Smooth muscle cell (in vitro differentiated cells): ENCODE data around the gene TAS2R1. TPM values are rescaled to one million over a fixed set of nuclear protein-coding genes. Genes with fewer than 3 reads are reported as not detected.

ENCODE experiments used
- DNase-seq: peaks from one replicate; lab custom pipeline; 2025; ENCODE audit not compliant: unreplicated experiment; lab: John Stamatoyannopoulos, UW
- H2AFZ ChIP-seq: fragments of 200-600 bp; sonication (generic); 2 replicates; pipeline ENCODE4 v1.6.0; 2016; ENCODE audit warnings: antibody characterized with exemption, low read depth, mild to moderate bottlenecking
- H3F3A ChIP-seq: fragments of 200-600 bp; sonication (generic); 2 replicates; pipeline ENCODE4 v1.6.0; 2017; ENCODE audit warnings: antibody characterized with exemption, low read depth
- H3K27ac ChIP-seq: fragments of 200-600 bp; sonication (generic); 2 replicates; pipeline ENCODE4 v1.5.1; 2016; ENCODE audit warnings: low read depth, mild to moderate bottlenecking
- H3K27me3 ChIP-seq: fragments of 200-600 bp; sonication (generic); 2 replicates; pipeline ENCODE4 v1.6.1; 2016; ENCODE audit warnings: low read depth, mild to moderate bottlenecking
- H3K36me3 ChIP-seq: fragments of 200-600 bp; sonication (generic); 2 replicates; pipeline ENCODE4 v1.5.1; 2016; ENCODE audit warnings: low read depth
- H3K4me1 ChIP-seq: fragments of 200-600 bp; sonication (generic); 2 replicates; pipeline ENCODE4 v1.5.1; 2016; ENCODE audit warnings: low read depth
- H3K4me2 ChIP-seq: fragments of 200-600 bp; sonication (generic); 2 replicates; pipeline ENCODE4 v1.6.0; 2016; ENCODE audit warnings: mild to moderate bottlenecking
- H3K4me3 ChIP-seq: fragments of 200-600 bp; sonication (generic); 2 replicates; pipeline ENCODE4 v1.5.1; 2016; ENCODE audit warnings: mild to moderate bottlenecking
- H3K79me2 ChIP-seq: fragments of 200-600 bp; sonication (generic); 2 replicates; pipeline ENCODE4 v1.6.0; 2016; ENCODE audit warnings: low read depth, mild to moderate bottlenecking
- H3K9ac ChIP-seq: fragments of 200-600 bp; sonication (generic); 2 replicates; pipeline ENCODE4 v1.6.0; 2016; ENCODE audit warnings: low read depth
- H3K9me3 ChIP-seq: fragments of 200-600 bp; sonication (generic); replicated peaks from 2 replicates; pipeline ENCODE4 v1.5.1; 2016; ENCODE audit warnings: low read depth
- H4K20me1 ChIP-seq: fragments of 200-600 bp; sonication (generic); 2 replicates; pipeline ENCODE4 v1.6.0; 2016; ENCODE audit warnings: low read depth
- WGBS: methylation state at CpG from one replicate; pipeline ENCODE4 v1.1.7; 2016; ENCODE audit warnings: low lambda C conversion rate; 5-methylcytosine and 5-hydroxymethylcytosine counted together
- polyA plus RNA-seq: library from polyadenylated mRNA; unstranded; fragments of >200 nt; fragmentation: Nextera tagmentation; extraction: Ambion mirVana; gene quantifications from 2 replicates; pipeline ENCODE4 v1.2.1, GENCODE V29; 2016
- total RNA-seq: library from RNA; depleted of rRNA; stranded (reverse); fragments of >200 nt; gene quantifications from 2 replicates; pipeline ENCODE4 v1.2.3, GENCODE V29; 2014
- TF ChIP-seq, protein P1 (sequence below): fragments of 200-600 bp; sonication (generic); IDR thresholded peaks from 2 replicates; pipeline ENCODE4 v1.5.1; 2017; ENCODE audit warnings: borderline replicate concordance, mild to moderate bottlenecking, antibody characterized with exemption; ENCODE audit not compliant: insufficient read depth, poor library complexity, severe bottlenecking

TAS2R1 gene
- total and polyA plus RNA-seq, 2 experiments from 2014 or later = 0.53 TPM; not detected in 1

- H3F3A ChIP-seq = peaks cover 9% of the 10 kb centered on the region
- H3K79me2 ChIP-seq = no peaks in the 10 kb centered on the region
- no peak for DNase-seq
- no peak overlapping the region for H3K9ac ChIP-seq
- peaks cover 18% of the 10 kb centered on the region for H3K4me1 ChIP-seq
- no peak overlapping the region for H3K4me2 ChIP-seq
- H3K36me3 ChIP-seq = no peaks in the 10 kb centered on the region
- no peaks in the 10 kb centered on the region for H3K9me3 ChIP-seq
- no peak overlapping the region for H3K4me3 ChIP-seq
- no peak overlapping the region for H3K27ac ChIP-seq
- WGBS = 62% methylated on average over 10 of the region's 10 CpGs
- H2AFZ ChIP-seq = peak overlapping the region; percentile 79
- H3K27me3 ChIP-seq = no peaks in the 10 kb centered on the region
- TF ChIP-seq, protein P1, sequence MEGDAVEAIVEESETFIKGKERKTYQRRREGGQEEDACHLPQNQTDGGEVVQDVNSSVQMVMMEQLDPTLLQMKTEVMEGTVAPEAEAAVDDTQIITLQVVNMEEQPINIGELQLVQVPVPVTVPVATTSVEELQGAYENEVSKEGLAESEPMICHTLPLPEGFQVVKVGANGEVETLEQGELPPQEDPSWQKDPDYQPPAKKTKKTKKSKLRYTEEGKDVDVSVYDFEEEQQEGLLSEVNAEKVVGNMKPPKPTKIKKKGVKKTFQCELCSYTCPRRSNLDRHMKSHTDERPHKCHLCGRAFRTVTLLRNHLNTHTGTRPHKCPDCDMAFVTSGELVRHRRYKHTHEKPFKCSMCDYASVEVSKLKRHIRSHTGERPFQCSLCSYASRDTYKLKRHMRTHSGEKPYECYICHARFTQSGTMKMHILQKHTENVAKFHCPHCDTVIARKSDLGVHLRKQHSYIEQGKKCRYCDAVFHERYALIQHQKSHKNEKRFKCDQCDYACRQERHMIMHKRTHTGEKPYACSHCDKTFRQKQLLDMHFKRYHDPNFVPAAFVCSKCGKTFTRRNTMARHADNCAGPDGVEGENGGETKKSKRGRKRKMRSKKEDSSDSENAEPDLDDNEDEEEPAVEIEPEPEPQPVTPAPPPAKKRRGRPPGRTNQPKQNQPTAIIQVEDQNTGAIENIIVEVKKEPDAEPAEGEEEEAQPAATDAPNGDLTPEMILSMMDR = no peak
- H4K20me1 ChIP-seq = no peaks in the 10 kb centered on the region
Measured at GRCh38 chr5:9617739-9618504, 12.2 kb downstream of the TAS2R1 start.

GRCh38 chr5:9617221-9617620 is 12.9 kb downstream of the TAS2R1 start:
- WGBS = 27% methylated on average over 3 of the region's 3 CpGs
- H4K20me1 ChIP-seq = no peaks in the 10 kb centered on the region
- H3K79me2 ChIP-seq = no peaks in the 10 kb centered on the region
- H3K4me1 ChIP-seq = peaks cover 12% of the 10 kb centered on the region
- H3K9ac ChIP-seq = no peak overlapping the region
- H3K4me2 ChIP-seq = no peak overlapping the region
- TF ChIP-seq, protein P1 = no peak
- no peak overlapping the region for H3K4me3 ChIP-seq
- peak overlapping the region; percentile 79 for H2AFZ ChIP-seq
- H3K27ac ChIP-seq = no peak overlapping the region
- DNase-seq = no peak
- no peaks in the 10 kb centered on the region for H3K27me3 ChIP-seq
- H3K36me3 ChIP-seq = no peaks in the 10 kb centered on the region
- H3K9me3 ChIP-seq = no peaks in the 10 kb centered on the region
- H3F3A ChIP-seq = peaks cover 3% of the 10 kb centered on the region

DNA sequence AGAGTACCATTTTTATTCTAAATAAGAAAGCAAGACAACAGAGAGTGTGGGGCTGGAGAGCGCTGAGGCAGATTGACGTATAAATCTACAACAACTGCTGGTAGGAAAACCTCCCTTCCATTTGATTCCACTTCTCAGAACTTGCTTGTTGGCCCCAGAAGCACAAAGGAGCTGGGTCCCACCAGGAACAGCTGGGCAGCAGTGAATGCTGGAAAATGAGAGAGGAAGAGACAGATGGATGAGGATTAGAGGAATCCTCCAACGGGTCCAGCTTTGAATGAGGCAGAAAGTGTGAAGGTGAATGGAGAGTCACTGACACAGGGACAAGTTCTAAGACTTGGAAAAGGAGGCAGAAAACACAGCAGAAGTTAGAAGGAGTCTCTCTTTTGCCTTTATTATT is 14.8 kb downstream of the TAS2R1 start:
- Histone ChIP-seq H2AFZ (no peak overlapping the region), H3K27ac (no peak overlapping the region), H3K9me3 (no peaks in the 10 kb centered on the region), H3K4me1 (no peaks in the 10 kb centered on the region), H3K36me3 (no peaks in the 10 kb centered on the region), H3F3A (no peaks in the 10 kb centered on the region), H3K27me3 (no peaks in the 10 kb centered on the region), H3K79me2 (no peaks in the 10 kb centered on the region), H3K4me3 (no peak overlapping the region), H3K9ac (no peak overlapping the region), H4K20me1 (no peaks in the 10 kb centered on the region), H3K4me2 (no peak overlapping the region)
- TF ChIP-seq, protein P1 = no peak
- WGBS = 83% methylated on average over 3 of the region's 3 CpGs
- DNase-seq = no peak

- DNase-seq = no peak
- Histone ChIP-seq H3F3A (no peaks in the 10 kb centered on the region), H4K20me1 (no peaks in the 10 kb centered on the region), H3K9ac (no peak overlapping the region), H3K36me3 (no peaks in the 10 kb centered on the region), H3K4me1 (no peaks in the 10 kb centered on the region), H3K9me3 (no peaks in the 10 kb centered on the region), H3K27me3 (no peaks in the 10 kb centered on the region), H2AFZ (no peak overlapping the region), H3K4me3 (no peak overlapping the region), H3K79me2 (no peaks in the 10 kb centered on the region), H3K27ac (no peak overlapping the region), H3K4me2 (no peak overlapping the region)
- TF ChIP-seq, protein P1 = no peak
- WGBS = 93% methylated on average over 3 of the region's 3 CpGs
Measured at GRCh38 chr5:9613360-9613759, 16.8 kb downstream of the TAS2R1 start.
